MM.1S (cell line): Measurements from ENCODE around the gene SLIT3.

Source experiments
- EZH2 ChIP-seq: fragments of 300-600 bp; sonication (generic); optimal IDR thresholded peaks from 2 replicates; pipeline ENCODE3; 2017; ENCODE audit warnings: low read depth, mild to moderate bottlenecking, antibody characterized with exemption, low read length, mixed read lengths
- EZH2phosphoT487 ChIP-seq: fragments of 300-600 bp; sonication (generic); IDR thresholded peaks from 2 replicates; pipeline ENCODE4 v1.6.1; 2018; ENCODE audit warnings: antibody characterized with exemption, low read length
- TF ChIP-seq, protein P1 (sequence below): fragments of 300-600 bp; sonication (generic); IDR thresholded peaks from 2 replicates; pipeline ENCODE4 v1.5.1; 2016; ENCODE audit warnings: antibody characterized with exemption, low read length, mixed read lengths

DNA sequence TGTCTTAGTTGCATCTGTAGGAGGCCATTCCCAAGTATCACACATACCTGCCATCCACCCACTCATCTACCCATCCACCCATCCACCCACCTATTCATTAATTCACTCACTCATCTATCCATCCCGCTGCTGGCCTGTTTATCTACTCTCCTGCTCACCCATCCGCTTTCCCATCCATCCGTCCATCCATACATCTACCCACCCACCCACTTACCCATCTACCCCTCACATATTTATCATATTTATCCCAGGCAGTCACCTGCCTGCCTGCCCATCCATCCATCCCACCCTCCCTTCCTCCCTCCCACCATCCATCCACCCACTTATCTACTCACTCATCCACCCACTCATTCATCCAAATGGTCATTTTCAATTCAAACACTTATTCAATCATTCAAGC is 577.9 kb downstream of the SLIT3 start:
- TF ChIP-seq EZH2, result no peak
- TF ChIP-seq, protein P1, sequence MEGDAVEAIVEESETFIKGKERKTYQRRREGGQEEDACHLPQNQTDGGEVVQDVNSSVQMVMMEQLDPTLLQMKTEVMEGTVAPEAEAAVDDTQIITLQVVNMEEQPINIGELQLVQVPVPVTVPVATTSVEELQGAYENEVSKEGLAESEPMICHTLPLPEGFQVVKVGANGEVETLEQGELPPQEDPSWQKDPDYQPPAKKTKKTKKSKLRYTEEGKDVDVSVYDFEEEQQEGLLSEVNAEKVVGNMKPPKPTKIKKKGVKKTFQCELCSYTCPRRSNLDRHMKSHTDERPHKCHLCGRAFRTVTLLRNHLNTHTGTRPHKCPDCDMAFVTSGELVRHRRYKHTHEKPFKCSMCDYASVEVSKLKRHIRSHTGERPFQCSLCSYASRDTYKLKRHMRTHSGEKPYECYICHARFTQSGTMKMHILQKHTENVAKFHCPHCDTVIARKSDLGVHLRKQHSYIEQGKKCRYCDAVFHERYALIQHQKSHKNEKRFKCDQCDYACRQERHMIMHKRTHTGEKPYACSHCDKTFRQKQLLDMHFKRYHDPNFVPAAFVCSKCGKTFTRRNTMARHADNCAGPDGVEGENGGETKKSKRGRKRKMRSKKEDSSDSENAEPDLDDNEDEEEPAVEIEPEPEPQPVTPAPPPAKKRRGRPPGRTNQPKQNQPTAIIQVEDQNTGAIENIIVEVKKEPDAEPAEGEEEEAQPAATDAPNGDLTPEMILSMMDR, result no peak
- TF ChIP-seq EZH2phosphoT487, result no peak
